Measurements from ENCODE around the gene ZNF652. TPM values are rescaled to one million over a fixed set of nuclear protein-coding genes. Genes with fewer than 3 reads are reported as not detected.

ZNF652 gene
- total and polyA plus RNA-seq, 3 donors from 2014 or later, result 32.3 to 62.3 (median 51.2) TPM

GRCh38 chr17:49334744-49335512 is 27.1 kb downstream of the ZNF652 start:
- intact Hi-C loops (cut with DNase I; ENCODE audit: low total_unique reads), result loop anchor here (10.0 kb wide), 1 partner anchor 50 kb away; no protein-coding TSS in a partner anchor
- 80 to 82% methylated on average over 6 of the region's 6 CpGs for WGBS, 2 donors

DNA sequence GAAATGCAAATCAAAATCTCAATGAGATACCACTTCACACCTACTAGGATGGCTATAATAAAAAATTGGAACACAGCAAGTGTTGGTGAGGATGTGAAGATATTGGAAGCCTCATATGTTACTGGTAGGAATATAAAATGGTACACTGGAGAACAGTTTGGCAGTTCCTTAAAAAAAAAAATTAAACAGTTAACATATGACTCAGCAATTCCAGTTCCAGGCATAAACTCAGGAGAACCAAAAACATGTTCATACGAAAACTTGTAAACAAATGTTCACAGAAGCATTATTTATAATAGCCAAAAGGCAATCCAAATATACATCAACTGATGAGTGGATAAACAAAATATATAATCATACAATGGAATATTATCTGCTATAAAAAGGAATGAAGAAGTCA is 28.2 kb downstream of the ZNF652 start:
- Histone ChIP-seq H3K36me3 (ENCODE audit: low read depth, missing control alignments) (no peaks in the 10 kb centered on the region), H3K9me3 (no peaks in the 10 kb centered on the region), H3K27me3 (no peaks in the 10 kb centered on the region), H3K4me3 (no peak overlapping the region), H3K4me1 (peaks cover under 1% of the 10 kb centered on the region), H3K27ac (no peak overlapping the region)
- DNase-seq, result no peak
- WGBS, 2 donors, result 59 to 61% methylated on average over 1 of the region's 1 CpG
- TF ChIP-seq POLR2A (IDR thresholded peaks at IDR 0.05) (no peak), CTCF (IDR thresholded peaks at IDR 0.05) (no peak)
- intact Hi-C loops (cut with DNase I; ENCODE audit: low total_unique reads), result loop anchor here (10.0 kb wide), 1 partner anchor 51 kb away; no protein-coding TSS in a partner anchor

More at GRCh38 chr17:49334744-49335512, 27.1 kb downstream of the ZNF652 start:
- H3K4me3 ChIP-seq, result no peak overlapping the region
- H3K36me3 ChIP-seq (ENCODE audit: low read depth, missing control alignments), result no peaks in the 10 kb centered on the region
- H3K9me3 ChIP-seq, result no peaks in the 10 kb centered on the region
- no peak for DNase-seq
- H3K27me3 ChIP-seq, result no peaks in the 10 kb centered on the region
- H3K4me1 ChIP-seq, result peaks cover 4% of the 10 kb centered on the region
- TF ChIP-seq POLR2A (IDR thresholded peaks at IDR 0.05) (no peak), CTCF (IDR thresholded peaks at IDR 0.05) (no peak)
- H3K27ac ChIP-seq, result no peak overlapping the region

- no peak overlapping the region for H3K4me3 ChIP-seq
- H3K27me3 ChIP-seq, result no peaks in the 10 kb centered on the region
- H3K36me3 ChIP-seq (ENCODE audit: low read depth, missing control alignments), result no peaks in the 10 kb centered on the region
- H3K27ac ChIP-seq, result no peak overlapping the region
- intact Hi-C loops (cut with DNase I; ENCODE audit: low total_unique reads), result no loop called here
- DNase-seq, result no peak
- WGBS, 2 donors, result 70 to 81% methylated on average over 5 of the region's 5 CpGs
- H3K9me3 ChIP-seq, result no peaks in the 10 kb centered on the region
- no peaks in the 10 kb centered on the region for H3K4me1 ChIP-seq
- TF ChIP-seq POLR2A (IDR thresholded peaks at IDR 0.05), result no peak
- no peak for TF ChIP-seq CTCF (IDR thresholded peaks at IDR 0.05)
Observed at GRCh38 chr17:49327835-49328784, 33.9 kb downstream of the ZNF652 start.

DNA sequence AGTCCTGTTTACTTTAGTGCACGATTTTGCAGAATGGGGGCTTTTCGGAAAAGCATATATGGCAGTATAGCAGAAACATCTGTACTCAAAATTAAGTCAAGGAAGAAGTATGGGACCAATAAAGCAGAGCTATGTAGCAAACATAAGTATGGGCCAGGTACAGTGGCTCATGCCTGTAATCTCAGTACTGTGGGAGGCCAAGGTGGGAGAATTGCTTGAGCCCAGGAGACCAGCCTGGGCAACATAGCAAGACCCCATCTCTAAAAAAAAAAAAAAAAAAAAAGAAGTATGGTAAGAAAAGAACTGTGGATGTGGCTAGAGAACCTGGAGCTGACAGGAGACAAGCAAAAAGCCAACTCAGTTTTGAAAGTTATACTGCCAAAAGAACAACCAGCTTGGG is 36.1 kb downstream of the ZNF652 start:
- intact Hi-C loops (cut with DNase I; ENCODE audit: low total_unique reads), result no loop called here
- no peaks in the 10 kb centered on the region for H3K27me3 ChIP-seq
- H3K27ac ChIP-seq, result no peak overlapping the region
- H3K4me1 ChIP-seq, result no peaks in the 10 kb centered on the region
- TF ChIP-seq CTCF (IDR thresholded peaks at IDR 0.05) (no peak), POLR2A (IDR thresholded peaks at IDR 0.05) (no peak)
- no peak for DNase-seq
- no peaks in the 10 kb centered on the region for H3K36me3 ChIP-seq (ENCODE audit: low read depth, missing control alignments)
- H3K9me3 ChIP-seq, result no peaks in the 10 kb centered on the region
- no peak overlapping the region for H3K4me3 ChIP-seq
- WGBS, 2 donors, result 87 to 92% methylated on average over 2 of the region's 2 CpGs
